ENCODE measurements around the gene ATN1.
"Not testable (repeated sequence)": the region's sequence is repeated elsewhere in the genome, so short reads cannot be mapped to it uniquely, and the experiment has no call there.

The ATN1 gene, protein sequence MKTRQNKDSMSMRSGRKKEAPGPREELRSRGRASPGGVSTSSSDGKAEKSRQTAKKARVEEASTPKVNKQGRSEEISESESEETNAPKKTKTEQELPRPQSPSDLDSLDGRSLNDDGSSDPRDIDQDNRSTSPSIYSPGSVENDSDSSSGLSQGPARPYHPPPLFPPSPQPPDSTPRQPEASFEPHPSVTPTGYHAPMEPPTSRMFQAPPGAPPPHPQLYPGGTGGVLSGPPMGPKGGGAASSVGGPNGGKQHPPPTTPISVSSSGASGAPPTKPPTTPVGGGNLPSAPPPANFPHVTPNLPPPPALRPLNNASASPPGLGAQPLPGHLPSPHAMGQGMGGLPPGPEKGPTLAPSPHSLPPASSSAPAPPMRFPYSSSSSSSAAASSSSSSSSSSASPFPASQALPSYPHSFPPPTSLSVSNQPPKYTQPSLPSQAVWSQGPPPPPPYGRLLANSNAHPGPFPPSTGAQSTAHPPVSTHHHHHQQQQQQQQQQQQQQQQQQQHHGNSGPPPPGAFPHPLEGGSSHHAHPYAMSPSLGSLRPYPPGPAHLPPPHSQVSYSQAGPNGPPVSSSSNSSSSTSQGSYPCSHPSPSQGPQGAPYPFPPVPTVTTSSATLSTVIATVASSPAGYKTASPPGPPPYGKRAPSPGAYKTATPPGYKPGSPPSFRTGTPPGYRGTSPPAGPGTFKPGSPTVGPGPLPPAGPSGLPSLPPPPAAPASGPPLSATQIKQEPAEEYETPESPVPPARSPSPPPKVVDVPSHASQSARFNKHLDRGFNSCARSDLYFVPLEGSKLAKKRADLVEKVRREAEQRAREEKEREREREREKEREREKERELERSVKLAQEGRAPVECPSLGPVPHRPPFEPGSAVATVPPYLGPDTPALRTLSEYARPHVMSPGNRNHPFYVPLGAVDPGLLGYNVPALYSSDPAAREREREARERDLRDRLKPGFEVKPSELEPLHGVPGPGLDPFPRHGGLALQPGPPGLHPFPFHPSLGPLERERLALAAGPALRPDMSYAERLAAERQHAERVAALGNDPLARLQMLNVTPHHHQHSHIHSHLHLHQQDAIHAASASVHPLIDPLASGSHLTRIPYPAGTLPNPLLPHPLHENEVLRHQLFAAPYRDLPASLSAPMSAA (N-terminal part only)

GRCh38 chr12:6927379-6928021 is at the start of gene ATN1:
Gene ATN1, plus strand, starts transcription at chr12:6927959. Its CDS starts 6,043 bp downstream, at chr12:6934002.
- peak; percentile 25 for DNase-seq (ENCODE audit: low read depth)

DNA sequence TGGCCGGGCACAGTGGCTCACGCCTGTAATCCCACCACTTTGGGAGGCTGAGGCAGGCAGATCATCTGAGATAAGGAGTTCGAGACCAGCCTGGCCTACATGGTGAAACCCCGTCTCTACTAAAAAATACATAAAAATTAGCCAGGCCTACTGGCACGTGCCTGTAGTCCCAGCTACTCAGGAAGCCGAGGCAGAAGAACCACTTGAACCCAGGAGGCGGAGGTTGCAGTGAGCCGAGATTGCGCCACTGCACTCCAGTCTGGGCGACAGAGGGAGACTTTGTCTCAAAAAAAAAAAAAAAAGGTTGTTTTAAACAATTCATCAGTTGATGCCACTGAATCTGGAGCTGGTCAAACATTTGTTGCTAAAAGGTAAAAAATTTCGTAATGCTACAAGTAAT is 47.9 kb upstream of the ATN1 start:
- not testable (repeated sequence) for DNase-seq (ENCODE audit: low read depth)

DNA sequence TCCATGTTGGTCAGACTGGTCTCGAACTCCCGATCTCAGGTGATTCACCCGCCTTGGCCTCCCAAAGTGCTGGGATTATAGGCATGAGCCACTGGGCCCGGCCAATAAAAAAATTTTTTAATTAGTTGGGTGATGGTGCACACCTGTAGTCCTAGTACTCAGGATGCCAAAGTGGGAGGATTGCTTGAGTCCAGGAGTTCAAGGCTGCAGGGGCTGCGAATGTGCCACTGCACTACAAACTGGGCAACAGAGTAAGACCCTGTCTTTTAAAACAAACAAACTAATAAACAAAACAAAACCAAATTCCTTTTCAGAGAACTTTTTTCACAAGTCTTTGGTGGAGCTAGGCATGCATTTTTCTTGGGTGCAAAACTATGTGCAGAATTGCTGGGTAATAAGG is 44.5 kb upstream of the ATN1 start:
- DNase-seq (ENCODE audit: low read depth): no peak

- DNase-seq (ENCODE audit: low read depth): no peak
Observed at GRCh38 chr12:6883683-6884082, 44.1 kb upstream of the ATN1 start.

DNA sequence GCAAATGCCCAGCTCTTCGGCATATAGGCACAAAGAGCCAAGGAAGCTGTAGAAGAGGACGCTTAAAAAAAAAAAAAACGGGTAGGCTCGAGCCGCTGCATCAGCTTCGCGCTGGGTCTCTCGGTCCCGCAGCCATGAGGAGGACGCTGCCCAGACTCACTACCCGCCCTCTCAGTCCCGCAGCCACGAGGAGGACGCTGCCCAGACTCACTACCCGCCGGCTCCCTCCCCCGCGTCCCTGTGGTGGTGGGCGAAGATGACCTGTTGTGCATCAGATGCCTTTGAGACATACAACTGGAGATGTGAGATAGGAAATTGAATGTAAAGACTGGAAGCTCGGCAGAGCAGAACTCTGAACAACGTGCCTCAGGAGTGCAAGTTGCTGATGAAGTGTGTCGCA is 43.2 kb upstream of the ATN1 start:
- DNase-seq (ENCODE audit: low read depth): no peak

DNA sequence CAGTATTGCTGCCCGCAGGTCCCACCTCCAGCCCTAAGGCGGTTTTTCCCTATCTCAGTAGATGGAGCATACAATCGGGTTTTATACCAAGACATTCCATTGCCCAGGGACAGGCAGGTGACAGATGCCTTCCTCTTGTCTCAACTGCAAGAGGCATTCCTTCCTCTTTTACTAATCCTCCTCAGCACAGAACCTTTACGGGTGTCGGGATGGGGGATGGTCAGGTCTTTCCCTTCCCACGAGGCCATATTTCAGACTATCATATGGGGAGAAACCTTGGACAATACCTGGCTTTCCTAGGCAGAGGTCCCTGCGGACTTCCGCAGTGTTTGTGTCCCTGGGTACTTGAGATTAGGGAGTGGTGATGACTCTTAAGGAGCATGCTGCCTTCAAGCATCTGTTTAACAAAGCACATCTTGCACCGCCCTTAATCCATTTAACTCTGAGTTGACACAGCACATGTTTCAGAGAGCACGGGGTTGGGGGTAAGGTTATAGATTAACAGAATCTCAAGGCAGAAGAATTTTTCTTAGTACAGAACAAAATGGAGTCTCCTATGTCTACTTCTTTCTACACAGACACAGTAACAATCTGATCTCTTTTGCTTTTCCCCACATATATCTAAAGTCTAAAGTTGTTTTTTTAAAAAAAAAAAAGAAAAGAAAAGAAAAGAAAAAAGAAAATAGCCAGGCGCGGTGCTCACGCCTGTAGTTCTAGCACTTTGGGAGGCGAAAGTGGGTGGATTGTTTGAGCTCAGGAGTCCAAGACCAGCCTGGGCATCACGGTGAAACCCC is 41.4 kb upstream of the ATN1 start:
- not testable (repeated sequence) for DNase-seq (ENCODE audit: low read depth)

GRCh38 chr12:6887460-6887859 is 40.3 kb upstream of the ATN1 start:
- DNase-seq (ENCODE audit: low read depth): no peak

- DNase-seq (ENCODE audit: low read depth): no peak
Observed at GRCh38 chr12:6888360-6888759, 39.4 kb upstream of the ATN1 start.

DNA sequence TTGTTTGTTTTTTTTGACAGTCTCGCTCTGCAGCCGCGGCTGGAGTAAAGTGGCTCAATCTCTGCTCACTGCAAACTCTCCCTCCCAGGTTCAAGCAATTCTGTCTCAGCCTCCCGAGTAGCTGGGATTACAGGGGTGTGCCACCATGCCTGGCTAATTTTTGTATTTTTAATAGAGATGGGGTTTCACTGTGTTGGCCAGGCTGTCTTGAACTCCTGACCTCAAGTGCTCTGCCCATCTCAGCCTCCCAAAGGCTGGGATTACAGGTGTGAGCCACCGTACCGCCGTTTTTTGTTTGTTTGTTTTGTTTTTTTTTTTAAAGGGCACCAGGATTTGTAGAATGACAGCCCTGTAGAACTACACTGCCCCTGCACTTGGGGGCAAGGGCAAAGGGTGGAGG is 39.0 kb upstream of the ATN1 start:
- DNase-seq (ENCODE audit: low read depth): not testable (repeated sequence)

GRCh38 chr12:6889775-6890573 is 37.8 kb upstream of the ATN1 start:
- not testable (repeated sequence) for DNase-seq (ENCODE audit: low read depth)

GRCh38 chr12:6890789-6891645 is 36.7 kb upstream of the ATN1 start:
- DNase-seq (ENCODE audit: low read depth): peak; percentile 59

GRCh38 chr12:6891646-6892001 is 36.1 kb upstream of the ATN1 start:
- DNase-seq (ENCODE audit: low read depth): no peak

DNA sequence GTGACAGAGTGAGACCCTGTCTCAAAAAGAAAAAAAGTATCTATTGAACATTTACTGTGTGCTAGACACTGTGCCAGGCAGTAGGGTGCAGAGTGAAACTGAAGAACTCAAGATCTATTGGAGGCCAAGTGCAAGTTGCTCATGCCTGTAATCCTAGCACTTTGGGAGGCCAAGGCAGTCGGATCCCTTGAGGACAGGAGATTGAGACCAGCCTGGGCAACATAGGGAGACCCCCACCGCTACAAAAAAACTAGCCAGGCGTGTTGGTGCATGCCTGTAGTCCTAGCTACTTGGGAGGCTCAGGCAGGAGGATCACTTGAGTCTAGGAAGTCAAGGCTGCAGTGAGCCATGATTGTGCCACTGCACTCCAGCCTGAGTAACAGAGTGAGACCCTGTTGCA is 35.1 kb upstream of the ATN1 start:
- not testable (repeated sequence) for DNase-seq (ENCODE audit: low read depth)

GRCh38 chr12:6894321-6894720 is 33.4 kb upstream of the ATN1 start:
- DNase-seq (ENCODE audit: low read depth): no peak

DNA sequence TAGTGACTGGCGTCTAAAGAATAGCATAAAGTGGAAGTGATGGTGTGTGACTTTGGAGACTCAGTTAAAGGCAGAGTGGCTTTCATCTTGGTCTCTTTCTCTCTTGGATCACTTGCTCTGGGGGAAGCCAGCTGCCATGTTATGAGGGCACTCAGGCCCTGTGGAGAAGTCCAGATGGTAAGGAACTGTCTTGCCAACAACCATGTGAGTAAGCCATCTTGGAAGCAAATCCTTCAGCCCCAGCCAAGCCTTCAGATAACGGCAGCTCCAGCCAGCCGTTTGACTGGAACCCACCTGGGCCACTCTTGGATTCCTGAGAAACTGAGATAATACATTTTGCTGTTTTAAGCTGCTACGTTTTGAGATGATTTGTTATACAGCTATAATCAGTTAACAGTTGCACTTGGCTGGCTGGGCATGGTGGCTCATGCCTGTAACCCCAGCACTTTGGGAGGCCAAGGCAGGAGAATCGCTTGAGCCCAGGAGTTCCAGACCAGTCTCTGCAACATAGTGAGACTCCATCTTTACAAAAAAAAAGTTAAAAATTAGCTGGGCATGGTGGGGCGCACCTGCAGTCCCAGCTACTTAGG is 30.8 kb upstream of the ATN1 start:
- DNase-seq (ENCODE audit: low read depth): no peak

- no peak for DNase-seq (ENCODE audit: low read depth)
Observed at GRCh38 chr12:6899427-6899826, 28.3 kb upstream of the ATN1 start.

DNA sequence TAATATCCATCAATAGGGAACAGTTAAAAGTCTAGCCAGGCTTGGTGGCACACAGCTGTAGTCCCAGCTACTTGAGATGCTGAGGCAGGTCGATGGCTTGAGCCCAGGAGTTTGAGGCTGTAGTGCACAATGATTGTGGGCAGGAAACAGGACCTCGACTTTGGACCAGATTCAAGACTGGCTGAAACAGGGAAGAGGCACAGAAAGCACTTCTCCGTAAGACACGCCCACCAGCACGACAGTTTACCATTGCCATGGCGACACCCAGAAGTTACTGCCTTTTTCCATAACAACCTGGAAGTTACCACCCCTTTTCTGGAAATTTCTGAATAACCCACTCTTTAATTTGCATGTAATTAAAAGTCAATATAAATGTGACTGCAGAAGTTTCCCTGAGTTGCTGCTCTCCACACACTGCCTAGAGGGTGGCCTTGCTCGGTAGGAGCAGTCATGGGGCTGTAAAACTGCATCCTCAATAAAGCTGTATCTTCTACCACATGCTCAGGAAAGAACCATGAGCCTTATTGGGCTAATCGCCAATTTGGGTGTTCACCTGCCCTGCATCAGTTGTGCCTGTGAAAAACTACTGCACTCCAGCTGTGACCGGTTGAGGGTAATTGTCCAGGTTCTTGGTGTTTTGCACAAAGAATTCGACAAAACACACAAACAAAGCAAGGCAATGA is 27.8 kb upstream of the ATN1 start:
- no peak for DNase-seq (ENCODE audit: low read depth)

DNA sequence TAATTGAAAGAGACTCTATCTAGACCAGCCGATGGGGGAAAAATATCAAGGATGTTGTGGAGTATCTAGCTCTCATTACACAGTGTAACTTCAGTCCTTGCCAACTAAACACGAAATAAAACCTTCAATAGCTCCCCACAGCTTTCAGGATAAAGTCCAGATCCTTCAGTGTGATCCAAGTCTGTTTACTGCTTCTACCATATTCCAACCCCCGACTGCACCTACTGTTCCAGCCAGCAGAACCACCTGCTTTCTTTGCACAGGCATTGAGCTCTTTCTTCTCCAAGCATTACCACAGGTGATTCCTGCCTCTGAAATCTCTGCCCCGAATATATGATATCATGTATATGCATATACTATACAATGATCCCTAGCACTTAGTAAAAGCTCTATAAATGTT is 25.3 kb upstream of the ATN1 start:
- DNase-seq (ENCODE audit: low read depth): no peak

DNA sequence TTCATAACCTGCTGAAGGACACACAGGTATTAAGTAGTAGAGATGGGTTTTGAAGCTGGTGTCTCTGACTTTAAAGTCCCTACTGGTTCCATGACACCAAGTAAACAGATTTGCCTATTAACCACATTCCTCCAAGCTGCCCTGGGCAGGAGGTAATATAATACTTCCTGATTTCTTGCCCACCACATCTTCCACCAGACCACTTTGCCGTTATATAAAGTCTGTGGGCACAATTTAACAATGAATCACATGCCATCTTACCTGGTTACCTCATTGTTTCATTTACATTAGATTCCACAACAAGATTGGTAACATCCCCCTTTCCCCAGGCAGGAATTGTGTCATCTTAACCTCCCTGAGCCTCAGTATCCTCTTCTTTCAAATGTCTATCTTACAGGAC is 24.0 kb upstream of the ATN1 start:
- DNase-seq (ENCODE audit: low read depth): no peak

Measured in GM04503 (cell line).